ENCODE measurements around the gene STPG1.

The STPG1 gene

DNA sequence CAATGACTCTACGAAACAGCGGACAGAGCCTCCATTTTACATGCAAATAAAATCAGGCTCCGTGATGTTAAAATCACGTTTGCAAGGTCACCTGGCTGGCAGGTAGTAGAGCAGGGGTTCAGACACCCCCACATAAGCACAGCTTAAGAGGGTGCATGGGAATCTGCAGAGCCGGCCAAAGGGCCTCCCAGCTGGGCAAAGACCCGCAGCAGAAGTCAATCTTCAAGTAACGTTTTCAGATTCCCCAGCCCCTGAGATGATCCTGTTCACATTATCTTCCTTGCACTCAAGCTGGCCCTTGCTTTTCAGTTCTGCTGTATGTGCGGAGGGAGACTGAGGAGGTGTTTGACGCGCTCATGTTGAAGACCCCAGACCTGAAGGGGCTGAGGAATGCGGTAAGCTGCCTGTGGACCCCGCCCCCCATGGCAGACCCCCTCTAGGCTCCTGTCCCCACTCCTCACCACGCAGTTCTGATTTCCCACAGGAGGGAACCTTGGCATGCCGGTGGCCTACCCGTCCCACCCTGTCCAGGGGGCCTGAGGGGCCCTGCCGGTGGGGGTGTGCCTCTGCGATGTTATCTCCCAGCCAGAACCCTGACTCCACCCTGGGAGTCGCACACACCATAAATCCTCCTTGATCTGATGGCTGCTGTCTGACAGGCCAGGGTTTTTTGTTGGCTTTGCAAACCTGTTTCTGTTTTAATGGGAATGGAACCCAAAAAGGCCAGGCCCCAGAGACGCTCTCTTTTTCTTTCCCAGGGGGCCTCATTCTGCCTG lies 66.2 kb downstream of the STPG1 start:
- no peak for DNase-seq (ENCODE audit: extremely low spot score)
- ChIA-PET CTCF (interaction anchor here (0.9 to 2.4 kb wide), 2 partner anchors 20 to 44 kb away, joined by 3 to 9 read pairs; no protein-coding TSS in a partner anchor), POLR2A (no interaction called here)
- TF ChIP-seq, protein P1, sequence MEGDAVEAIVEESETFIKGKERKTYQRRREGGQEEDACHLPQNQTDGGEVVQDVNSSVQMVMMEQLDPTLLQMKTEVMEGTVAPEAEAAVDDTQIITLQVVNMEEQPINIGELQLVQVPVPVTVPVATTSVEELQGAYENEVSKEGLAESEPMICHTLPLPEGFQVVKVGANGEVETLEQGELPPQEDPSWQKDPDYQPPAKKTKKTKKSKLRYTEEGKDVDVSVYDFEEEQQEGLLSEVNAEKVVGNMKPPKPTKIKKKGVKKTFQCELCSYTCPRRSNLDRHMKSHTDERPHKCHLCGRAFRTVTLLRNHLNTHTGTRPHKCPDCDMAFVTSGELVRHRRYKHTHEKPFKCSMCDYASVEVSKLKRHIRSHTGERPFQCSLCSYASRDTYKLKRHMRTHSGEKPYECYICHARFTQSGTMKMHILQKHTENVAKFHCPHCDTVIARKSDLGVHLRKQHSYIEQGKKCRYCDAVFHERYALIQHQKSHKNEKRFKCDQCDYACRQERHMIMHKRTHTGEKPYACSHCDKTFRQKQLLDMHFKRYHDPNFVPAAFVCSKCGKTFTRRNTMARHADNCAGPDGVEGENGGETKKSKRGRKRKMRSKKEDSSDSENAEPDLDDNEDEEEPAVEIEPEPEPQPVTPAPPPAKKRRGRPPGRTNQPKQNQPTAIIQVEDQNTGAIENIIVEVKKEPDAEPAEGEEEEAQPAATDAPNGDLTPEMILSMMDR (IDR thresholded peaks at IDR 0.05; ENCODE audit: control extremely low read depth, extremely low read depth, low read depth, missing control alignments) = no peak

DNA sequence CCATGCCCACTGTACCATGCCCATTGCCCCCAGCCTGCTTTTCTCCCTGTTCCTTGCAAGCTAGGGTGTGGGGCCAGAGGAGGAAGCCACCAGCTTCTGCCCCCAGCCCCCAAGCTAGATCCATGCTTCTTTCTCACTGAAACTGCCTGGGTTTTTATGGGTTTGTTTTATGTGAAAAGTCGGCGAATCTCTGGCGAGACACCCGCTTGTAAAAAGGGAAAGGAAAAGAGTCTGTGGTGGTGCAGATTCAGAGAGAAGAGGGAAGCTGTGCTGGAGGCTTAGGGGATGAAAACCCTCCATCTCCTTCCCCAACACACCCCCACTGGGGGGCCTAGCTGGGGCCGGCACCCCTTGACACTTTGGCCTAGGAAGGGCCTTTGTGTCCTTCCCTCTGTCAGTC lies 68.2 kb downstream of the STPG1 start:
- POLR2A ChIA-PET = no interaction called here
- no peak for DNase-seq (ENCODE audit: extremely low spot score)
- TF ChIP-seq, protein P1 (IDR thresholded peaks at IDR 0.05; ENCODE audit: control extremely low read depth, extremely low read depth, low read depth, missing control alignments) = no peak
- CTCF ChIA-PET = interaction anchor here (1.1 kb wide), 1 partner anchor 11 kb away, joined by 3 read pairs; no protein-coding TSS in a partner anchor

DNA sequence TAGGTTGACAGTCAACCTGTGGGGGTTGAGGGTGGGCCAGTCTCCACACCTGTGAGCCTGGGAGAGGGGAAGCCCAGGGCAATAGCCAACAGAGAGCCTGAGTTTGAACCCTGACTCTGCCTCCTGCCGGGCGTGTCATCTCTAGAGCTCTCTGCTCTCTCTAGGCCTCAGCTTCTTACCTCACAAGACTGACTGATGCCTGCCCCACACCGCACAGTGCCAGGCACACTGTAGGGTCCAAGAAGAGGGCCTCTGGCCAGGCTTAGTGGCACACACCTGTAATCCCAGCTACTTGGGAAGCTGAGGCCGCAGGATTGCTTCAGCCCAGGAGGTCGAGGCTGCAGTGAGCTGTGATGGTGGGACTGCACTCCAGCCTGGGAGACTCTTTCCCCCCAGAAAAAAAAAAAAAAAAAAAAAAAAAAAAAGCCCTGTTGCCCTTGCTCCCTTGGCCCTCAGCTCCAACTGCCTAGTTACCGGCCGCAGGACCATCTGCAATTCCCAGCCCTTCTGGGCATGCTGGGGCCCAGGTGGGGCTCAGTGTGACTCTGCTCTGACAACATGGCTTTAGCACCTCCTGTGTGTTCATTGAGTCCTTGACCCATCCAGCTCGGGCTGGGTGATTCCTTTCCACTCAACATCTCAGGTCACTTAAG lies 69.4 kb downstream of the STPG1 start:
- DNase-seq (ENCODE audit: extremely low spot score) = no peak
- CTCF ChIA-PET = interaction anchor here (1.0 to 1.2 kb wide), 2 partner anchors 22 to 48 kb away, joined by 4 to 5 read pairs; no protein-coding TSS in a partner anchor
- POLR2A ChIA-PET = no interaction called here
- TF ChIP-seq, protein P1 (IDR thresholded peaks at IDR 0.05; ENCODE audit: control extremely low read depth, extremely low read depth, low read depth, missing control alignments) = no peak

GRCh38 chr1:24343412-24344089 lies 70.0 kb downstream of the STPG1 start:
- ChIA-PET CTCF (interaction anchor here (1.0 to 1.2 kb wide), 2 partner anchors 22 to 49 kb away, joined by 4 to 5 read pairs; no protein-coding TSS in a partner anchor), POLR2A (no interaction called here)
- TF ChIP-seq, protein P1 (IDR thresholded peaks at IDR 0.05; ENCODE audit: control extremely low read depth, extremely low read depth, low read depth, missing control alignments) = no peak
- DNase-seq (ENCODE audit: extremely low spot score) = no peak

GRCh38 chr1:24341260-24341659 lies 72.3 kb downstream of the STPG1 start:
- POLR2A ChIA-PET = no interaction called here
- no peak for DNase-seq (ENCODE audit: extremely low spot score)
- TF ChIP-seq, protein P1 (IDR thresholded peaks at IDR 0.05; ENCODE audit: control extremely low read depth, extremely low read depth, low read depth, missing control alignments) = no peak
- CTCF ChIA-PET = interaction anchor here (1.2 to 1.8 kb wide), 4 partner anchors 8 to 191 kb away, joined by 3 to 5 read pairs (median 4); no protein-coding TSS in a partner anchor

GRCh38 chr1:24340770-24341169 lies 72.8 kb downstream of the STPG1 start:
- CTCF ChIA-PET = interaction anchor here (1.2 to 1.8 kb wide), 3 partner anchors 9 to 190 kb away, joined by 3 to 5 read pairs (median 4); no protein-coding TSS in a partner anchor
- DNase-seq (ENCODE audit: extremely low spot score) = no peak
- POLR2A ChIA-PET = no interaction called here
- TF ChIP-seq, protein P1 (IDR thresholded peaks at IDR 0.05; ENCODE audit: control extremely low read depth, extremely low read depth, low read depth, missing control alignments) = no peak

All from GM10248 (cell line).